GM19099 (cell line): ENCODE results near the gene ELOVL3.

Experiments used
- POLR2A ChIP-seq: IDR thresholded peaks from 3 replicates; pipeline ENCODE4 v1.6.1; 2011; ENCODE audit warnings: low read depth; ENCODE audit not compliant: insufficient read length; ENCODE audit errors: extremely low read depth

The ELOVL3 gene

DNA sequence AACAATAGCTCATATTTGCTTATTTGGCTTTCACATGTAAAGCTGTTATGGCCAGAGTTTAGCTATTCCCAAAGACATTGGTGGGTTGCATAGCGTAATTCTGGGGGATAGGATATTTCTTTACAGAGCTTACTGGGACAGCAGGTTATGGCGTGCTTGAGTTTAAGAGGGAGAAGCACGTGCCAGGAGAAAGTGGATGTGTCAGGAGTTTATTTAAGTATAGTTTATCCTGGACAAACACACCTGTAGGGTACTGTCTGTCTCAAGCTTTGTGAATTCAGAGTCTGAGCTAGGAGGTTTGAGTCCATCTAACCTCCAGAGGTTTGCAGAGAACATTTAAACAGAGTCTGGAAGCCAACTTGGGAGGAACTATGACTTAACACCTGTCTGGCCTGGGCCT lies 40.6 kb downstream of the ELOVL3 start:
- TF ChIP-seq POLR2A, result no peak

DNA sequence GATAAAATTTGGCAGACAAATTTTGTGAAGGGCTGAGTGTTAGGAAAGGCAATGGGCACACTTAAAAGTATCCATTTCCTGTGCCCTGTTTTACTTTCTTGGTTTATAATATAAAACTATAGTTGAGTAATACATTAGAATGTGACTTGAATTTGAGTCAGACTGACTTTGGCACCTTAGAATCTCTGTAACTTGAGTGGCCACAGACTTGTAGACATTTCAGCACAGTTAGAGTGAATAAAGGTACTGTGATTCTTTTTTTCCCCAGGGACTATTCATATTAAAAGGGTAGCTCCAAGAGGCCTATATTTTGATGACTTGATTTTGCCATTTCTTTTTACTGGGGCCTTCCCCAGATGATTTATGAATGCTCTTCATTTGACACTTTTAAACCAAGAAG lies 41.6 kb downstream of the ELOVL3 start:
- TF ChIP-seq POLR2A, result no peak

DNA sequence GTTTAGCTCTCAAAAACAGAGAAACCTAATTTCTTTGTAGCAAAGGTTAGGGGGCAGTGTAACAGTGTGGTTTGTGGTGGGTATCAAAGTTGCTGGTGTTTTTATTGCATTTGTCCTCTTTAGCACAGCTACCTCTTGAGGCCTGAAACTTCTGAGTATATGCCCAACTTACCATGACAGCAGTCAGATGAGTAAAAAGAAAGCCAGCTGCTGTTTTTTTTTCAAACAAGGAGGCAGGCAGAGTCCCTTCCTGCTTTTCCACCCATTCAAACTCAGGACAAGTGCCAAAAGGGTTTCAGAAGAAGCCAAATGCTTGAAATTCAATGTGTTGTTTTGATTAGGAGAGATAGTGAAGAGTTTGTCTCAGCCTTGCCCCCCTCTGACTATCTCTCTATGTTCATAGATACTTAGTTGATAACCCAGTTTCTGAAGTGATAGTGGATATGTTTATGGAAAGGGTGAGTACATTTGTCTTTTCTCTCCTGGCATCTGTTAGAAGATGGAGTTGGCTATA lies 42.3 kb downstream of the ELOVL3 start:
- TF ChIP-seq POLR2A, result no peak

DNA sequence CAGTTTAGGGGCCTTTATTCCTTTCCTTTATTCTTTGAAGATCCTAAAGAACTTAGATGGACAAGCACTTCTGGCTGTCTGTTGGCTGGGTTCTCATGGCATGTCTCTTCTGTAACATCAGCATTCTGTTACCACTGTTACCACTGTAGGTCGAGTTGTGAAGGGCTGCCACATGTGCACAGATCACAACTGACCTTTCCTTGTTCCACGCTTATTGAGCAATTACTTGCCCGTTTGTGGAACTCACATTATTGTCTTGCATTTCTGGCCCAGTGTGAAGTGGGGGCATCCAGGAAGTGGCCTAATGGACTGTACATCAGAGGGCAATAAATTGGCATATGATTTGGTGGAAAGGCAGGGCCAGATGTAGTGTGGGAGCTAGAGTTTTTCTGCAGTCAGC lies 42.9 kb downstream of the ELOVL3 start:
- no peak for TF ChIP-seq POLR2A

DNA sequence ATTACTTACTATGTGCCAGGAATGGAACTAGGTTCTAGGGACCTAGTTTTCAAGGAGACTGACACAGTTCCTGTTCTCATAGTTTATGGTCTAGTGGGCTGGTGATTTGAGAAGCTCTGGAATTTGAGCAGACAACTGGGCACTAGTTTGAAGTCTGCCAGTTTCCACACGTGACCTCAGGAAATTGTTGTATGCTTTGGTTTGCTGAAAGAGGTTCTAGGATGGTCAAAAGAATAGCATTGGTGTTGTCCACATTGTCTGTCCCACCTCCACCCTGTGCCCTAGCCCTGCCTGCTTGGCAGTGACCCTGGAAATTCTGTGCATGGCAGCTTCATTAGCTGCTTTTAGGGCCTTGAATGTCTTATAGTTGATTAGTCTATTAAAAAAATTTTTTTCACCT lies 48.0 kb downstream of the ELOVL3 start:
- TF ChIP-seq POLR2A, result no peak

DNA sequence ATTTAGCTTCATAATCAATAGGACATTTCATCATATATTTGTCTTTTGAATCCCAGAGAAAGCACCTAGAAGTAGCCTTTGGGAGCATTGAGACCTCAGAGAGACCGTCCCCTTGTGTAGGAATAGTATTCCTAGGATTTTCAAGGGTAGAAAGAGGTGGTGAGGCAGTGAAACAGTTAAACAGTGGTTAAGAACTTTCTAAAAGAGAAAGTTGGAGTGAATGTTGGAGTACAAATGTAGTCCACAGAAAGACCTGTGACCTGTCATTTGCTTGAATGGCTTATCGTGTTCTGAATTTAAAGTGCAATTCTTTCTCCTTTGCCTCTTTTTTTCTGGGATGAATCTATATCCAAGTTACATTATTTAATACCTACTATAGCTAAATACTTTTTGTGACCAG lies 49.2 kb downstream of the ELOVL3 start:
- TF ChIP-seq POLR2A, result no peak

DNA sequence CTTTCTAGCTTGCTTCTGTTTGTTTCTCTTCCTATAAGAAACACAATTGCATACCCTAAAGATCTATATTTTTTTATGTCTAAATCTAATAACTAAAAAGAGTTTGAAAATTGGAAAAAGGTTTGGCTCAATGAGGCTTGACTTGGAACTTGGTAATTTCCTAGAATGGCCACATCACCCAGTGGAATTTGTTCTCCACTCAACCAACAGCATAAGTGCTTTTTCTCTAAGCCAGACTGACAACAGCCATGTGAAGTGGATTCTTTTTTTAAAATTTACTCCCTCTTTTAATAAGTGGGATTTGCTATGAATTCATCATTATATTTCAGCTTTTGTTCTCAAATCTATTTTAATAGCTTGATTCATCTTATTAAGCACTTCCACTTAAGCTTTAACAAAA lies 53.0 kb downstream of the ELOVL3 start:
- no peak for TF ChIP-seq POLR2A
